NK-92 (cell line): Measurements from ENCODE around the gene CANT1.
"Not testable (repeated sequence)": the region's sequence is repeated elsewhere in the genome, so short reads cannot be mapped to it uniquely, and the experiment has no call there.

Experiments
- DNase-seq: peaks from one replicate; lab custom pipeline; 2025; ENCODE audit not compliant: unreplicated experiment; lab: John Stamatoyannopoulos, UW

The CANT1 gene

GRCh38 chr17:78977997-78978973 is 31.3 kb downstream of the CANT1 start:
- no peak for DNase-seq

GRCh38 chr17:78977681-78977943 is 32.0 kb downstream of the CANT1 start:
- DNase-seq, result no peak

- no peak for DNase-seq
Measured at GRCh38 chr17:78976907-78977680, 32.5 kb downstream of the CANT1 start.

GRCh38 chr17:78974635-78975591 is 34.7 kb downstream of the CANT1 start:
- no peak for DNase-seq

- DNase-seq, result no peak
Measured at GRCh38 chr17:78973792-78974520, 35.6 kb downstream of the CANT1 start.

- no peak for DNase-seq
Measured at GRCh38 chr17:78973196-78973595, 36.4 kb downstream of the CANT1 start.

- DNase-seq, result no peak
Measured at GRCh38 chr17:78972507-78973105, 37.0 kb downstream of the CANT1 start.

GRCh38 chr17:78971756-78972506 is 37.6 kb downstream of the CANT1 start:
- no peak for DNase-seq

- DNase-seq, result no peak
Measured at GRCh38 chr17:78970834-78971755, 38.5 kb downstream of the CANT1 start.

- DNase-seq, result no peak
Measured at GRCh38 chr17:78969865-78970264, 39.7 kb downstream of the CANT1 start.

GRCh38 chr17:78967782-78968362 is 41.7 kb downstream of the CANT1 start:
- DNase-seq, result no peak

- DNase-seq, result no peak
Measured at GRCh38 chr17:78966910-78967600, 42.5 kb downstream of the CANT1 start.

GRCh38 chr17:78966123-78966813 is 43.3 kb downstream of the CANT1 start:
- no peak for DNase-seq

GRCh38 chr17:78965491-78965924 is 44.1 kb downstream of the CANT1 start:
- DNase-seq, result no peak

GRCh38 chr17:78963378-78963777 is 46.2 kb downstream of the CANT1 start:
- no peak for DNase-seq

- not testable (repeated sequence) for DNase-seq
Measured at GRCh38 chr17:78962984-78963348, 46.6 kb downstream of the CANT1 start.
